ENCODE measurements around the gene ST6GALNAC5.
"Not testable (repeated sequence)": the region's sequence is repeated elsewhere in the genome, so short reads cannot be mapped to it uniquely, and the experiment has no call there.

The ST6GALNAC5 gene

DNA sequence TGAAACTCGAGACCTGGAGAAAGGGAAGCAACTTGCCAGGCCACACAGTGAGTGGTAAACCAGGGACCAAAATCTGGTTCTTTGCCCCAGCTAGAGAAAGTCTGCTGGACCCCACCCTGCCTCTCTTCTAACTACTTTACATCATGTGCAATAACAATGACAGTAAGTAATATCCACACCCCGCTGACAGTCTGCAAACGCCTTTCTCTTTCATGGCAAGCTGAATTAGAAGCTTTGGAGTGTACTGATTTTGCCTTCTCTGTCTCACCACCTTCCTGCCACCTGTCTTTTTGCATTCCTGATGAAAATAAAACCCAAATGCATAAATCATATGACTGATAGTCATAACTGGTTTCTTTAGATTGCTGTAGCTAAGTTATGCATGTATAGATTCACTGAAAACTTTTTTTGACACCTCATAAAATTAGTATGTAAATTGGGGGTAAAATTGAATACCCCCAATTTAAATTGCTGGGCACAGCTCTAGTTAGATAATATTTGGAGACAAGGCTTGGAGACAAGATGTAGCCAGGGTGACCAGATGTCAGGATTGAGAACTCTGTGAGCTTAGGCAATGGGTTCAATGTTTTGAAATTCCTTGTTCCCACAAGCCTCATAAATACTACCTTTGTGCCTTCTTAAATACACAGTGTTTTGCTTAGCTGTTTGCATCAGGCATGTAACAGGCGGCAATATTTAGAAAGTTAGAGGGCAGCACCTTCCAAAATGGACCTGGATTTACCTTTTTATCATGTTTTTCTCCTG lies 73.5 kb downstream of the ST6GALNAC5 start:
- no peaks in the 10 kb centered on the region for H3K36me3 Mint-ChIP-seq
- H3K27me3 Mint-ChIP-seq = no peaks in the 10 kb centered on the region
- H3K27ac Mint-ChIP-seq = no peak overlapping the region
- H3K4me1 Mint-ChIP-seq = no peaks in the 10 kb centered on the region
- no peaks in the 10 kb centered on the region for H3K9me3 Mint-ChIP-seq
- no peak overlapping the region for H3K4me3 Mint-ChIP-seq

DNA sequence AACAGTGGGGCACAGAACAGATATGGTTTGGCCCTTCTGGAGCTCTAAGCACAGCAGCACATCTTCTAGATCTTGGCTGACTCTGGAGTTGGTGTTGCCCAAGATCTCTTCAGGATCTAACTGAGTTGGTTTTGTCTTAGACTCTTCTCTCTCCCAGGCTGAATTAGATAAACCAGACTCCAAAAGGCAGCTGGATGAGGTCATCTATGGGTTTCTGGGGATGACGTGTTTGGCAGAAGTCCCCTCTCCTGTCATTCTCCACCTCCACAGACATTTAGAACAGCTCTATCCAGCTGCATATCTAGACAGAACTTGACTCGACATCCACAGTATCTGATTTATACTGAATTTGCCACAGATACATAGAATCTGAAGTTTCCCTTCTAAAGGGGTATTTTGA lies 75.3 kb downstream of the ST6GALNAC5 start:
- Mint-ChIP-seq H3K36me3 (no peaks in the 10 kb centered on the region), H3K27ac (no peak overlapping the region), H3K9me3 (no peaks in the 10 kb centered on the region), H3K4me3 (no peak overlapping the region), H3K4me1 (no peaks in the 10 kb centered on the region), H3K27me3 (no peaks in the 10 kb centered on the region)

DNA sequence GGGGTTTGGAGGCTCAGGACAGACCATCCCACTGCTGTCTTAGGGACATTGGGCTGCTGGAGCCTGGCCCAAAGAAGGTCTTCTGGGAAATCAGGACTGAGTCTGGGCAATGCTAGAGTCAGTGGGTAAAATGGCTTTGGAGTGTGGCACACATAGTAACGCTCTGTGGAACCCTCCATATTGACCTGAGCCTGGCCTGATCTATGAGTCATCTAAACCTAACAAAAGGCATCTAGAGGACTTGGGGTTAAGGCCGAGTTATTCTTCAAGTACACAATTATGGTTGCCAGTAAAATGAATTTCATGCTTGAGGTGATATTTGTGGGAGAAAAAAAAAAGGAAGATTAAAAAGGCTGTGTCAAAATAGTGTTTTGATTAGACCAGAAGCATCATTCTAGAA lies 77.7 kb downstream of the ST6GALNAC5 start:
- Mint-ChIP-seq H3K27ac (no peak overlapping the region), H3K36me3 (no peaks in the 10 kb centered on the region), H3K9me3 (no peaks in the 10 kb centered on the region), H3K4me1 (no peaks in the 10 kb centered on the region), H3K27me3 (no peaks in the 10 kb centered on the region), H3K4me3 (no peak overlapping the region)

DNA sequence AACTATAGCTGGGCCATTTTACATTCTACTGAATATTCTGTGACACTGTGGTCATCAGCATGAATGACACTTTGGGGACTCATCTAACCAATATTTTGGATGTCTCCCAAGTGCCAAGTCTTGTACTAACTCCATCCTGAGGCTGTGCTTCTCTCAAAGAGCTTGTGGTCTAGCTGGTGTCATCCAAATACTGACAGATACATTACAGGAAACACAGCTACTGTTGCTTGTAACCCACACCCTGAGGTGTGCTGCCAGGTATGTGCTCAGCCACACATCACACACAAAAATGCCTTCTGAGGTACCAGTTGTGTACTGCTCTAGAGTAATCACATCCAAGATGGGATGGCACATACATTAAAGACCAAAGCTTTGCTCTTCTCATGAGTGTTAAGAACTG lies 81.6 kb downstream of the ST6GALNAC5 start:
- Mint-ChIP-seq H3K4me3 (no peak overlapping the region), H3K36me3 (no peaks in the 10 kb centered on the region)

DNA sequence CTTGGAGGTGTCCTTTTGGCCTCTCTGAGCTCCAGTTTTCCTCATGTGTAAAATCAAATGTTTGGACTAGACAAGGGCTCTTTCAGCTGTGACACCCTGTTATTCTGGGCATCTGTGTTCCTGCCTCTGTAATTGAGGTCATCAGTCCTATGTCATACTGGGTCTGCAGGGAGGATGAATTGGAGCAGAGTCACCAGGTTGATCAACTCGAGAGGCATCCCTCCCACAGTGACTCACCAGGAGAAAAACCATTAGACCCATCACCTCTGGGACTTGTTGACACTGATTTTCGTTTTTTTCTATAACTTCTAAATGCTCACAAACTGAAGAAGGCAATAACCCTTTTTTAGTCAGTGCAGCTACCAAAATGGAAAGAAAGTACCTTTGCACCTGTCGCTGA lies 82.2 kb downstream of the ST6GALNAC5 start:
- no peak overlapping the region for H3K4me3 Mint-ChIP-seq
- no peaks in the 10 kb centered on the region for H3K4me1 Mint-ChIP-seq
- H3K27me3 Mint-ChIP-seq = no peaks in the 10 kb centered on the region
- H3K27ac Mint-ChIP-seq = no peak overlapping the region
- H3K9me3 Mint-ChIP-seq = no peaks in the 10 kb centered on the region
- no peaks in the 10 kb centered on the region for H3K36me3 Mint-ChIP-seq

More for the DNA sequence above, 81.6 kb downstream of the ST6GALNAC5 start:
- Mint-ChIP-seq H3K27me3 (no peaks in the 10 kb centered on the region), H3K27ac (no peak overlapping the region), H3K4me1 (no peaks in the 10 kb centered on the region), H3K9me3 (no peaks in the 10 kb centered on the region)

DNA sequence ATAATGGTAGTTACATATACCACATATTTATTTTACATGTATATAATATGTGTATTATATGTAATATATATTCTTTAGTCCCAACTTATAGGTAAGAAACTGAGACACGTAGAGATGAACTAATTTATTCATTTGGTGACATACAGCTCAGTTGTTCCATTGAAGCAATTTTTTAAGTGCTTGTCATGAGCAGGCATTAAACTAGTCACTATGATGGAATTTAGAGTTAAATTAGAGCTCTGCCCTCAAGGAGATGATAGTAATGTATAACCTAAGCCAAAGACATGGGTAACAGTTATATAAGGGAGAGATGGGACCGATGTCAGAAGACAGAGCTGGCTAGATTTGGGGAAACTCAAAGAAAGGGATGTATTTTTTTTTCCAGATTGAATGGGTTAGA lies 83.0 kb downstream of the ST6GALNAC5 start:
- no peaks in the 10 kb centered on the region for H3K4me1 Mint-ChIP-seq

DNA sequence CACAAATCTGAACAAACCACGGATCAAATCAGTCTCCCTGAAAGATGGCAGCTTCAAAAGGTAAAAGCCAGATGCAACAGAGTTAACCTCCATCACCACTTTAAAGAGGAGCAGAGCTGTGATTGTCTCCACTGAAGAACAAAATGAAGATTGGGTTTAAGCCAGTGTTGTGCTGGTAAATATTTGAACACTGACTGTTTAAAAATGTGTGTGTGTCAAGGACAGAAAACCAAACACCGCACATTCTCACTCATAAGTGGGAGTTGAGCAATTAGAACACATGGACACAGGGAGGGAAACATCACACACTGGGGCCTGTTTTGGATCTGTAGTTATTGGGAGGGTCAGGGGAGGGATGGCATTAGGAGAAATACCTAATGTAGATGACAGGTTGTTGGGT lies 83.9 kb downstream of the ST6GALNAC5 start:
- H3K9me3 Mint-ChIP-seq = no peaks in the 10 kb centered on the region
- no peak overlapping the region for H3K4me3 Mint-ChIP-seq
- H3K4me1 Mint-ChIP-seq = no peaks in the 10 kb centered on the region
- no peaks in the 10 kb centered on the region for H3K27me3 Mint-ChIP-seq
- H3K27ac Mint-ChIP-seq = no peak overlapping the region
- H3K36me3 Mint-ChIP-seq = no peaks in the 10 kb centered on the region

More for the DNA sequence above, 83.0 kb downstream of the ST6GALNAC5 start:
- Mint-ChIP-seq H3K36me3 (no peaks in the 10 kb centered on the region), H3K27ac (no peak overlapping the region), H3K9me3 (no peaks in the 10 kb centered on the region), H3K27me3 (no peaks in the 10 kb centered on the region), H3K4me3 (no peak overlapping the region)

DNA sequence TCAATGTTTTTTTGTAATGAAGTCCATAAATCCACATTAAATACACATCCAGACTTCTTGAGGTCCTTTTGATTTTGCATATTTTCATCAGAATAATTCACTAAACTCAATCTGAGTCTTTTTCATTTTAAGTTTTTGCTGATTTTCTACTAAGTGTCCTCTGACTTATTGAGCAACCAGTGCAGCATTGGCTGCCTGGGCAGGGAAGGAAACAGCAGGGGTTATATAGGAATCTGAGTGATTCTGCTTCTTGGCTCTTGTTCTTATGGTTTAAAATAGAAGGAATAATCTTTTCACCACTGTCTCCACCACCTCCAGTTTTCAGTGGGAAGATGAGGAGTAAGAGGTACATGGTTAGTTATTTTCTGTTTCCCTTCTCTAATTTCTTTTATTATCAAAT lies 88.4 kb downstream of the ST6GALNAC5 start:
- H3K4me3 Mint-ChIP-seq = no peak overlapping the region
- no peak overlapping the region for H3K27ac Mint-ChIP-seq
- H3K4me1 Mint-ChIP-seq = no peaks in the 10 kb centered on the region
- H3K27me3 Mint-ChIP-seq = no peaks in the 10 kb centered on the region
- H3K36me3 Mint-ChIP-seq = no peaks in the 10 kb centered on the region
- no peaks in the 10 kb centered on the region for H3K9me3 Mint-ChIP-seq

DNA sequence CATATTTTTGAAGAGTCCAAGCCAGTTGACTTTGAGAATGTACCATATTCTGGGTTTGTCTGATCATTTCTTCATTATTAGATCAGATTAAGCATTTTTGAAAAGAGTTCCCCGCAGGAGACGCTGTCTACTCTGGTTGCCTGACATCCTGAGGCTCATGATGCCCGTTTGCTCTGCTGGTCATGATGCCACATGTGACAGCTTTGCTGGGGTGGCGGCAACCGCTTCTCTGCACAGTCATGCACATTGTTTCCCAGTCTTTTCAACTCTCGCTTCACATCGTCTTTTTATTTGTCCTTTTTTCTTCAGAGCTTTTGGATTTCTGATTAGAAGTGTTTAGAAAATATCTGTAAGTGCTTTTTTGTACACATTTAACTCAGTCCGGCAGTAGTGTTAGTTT lies 90.7 kb downstream of the ST6GALNAC5 start:
- H3K4me3 Mint-ChIP-seq = no peak overlapping the region
- no peaks in the 10 kb centered on the region for H3K4me1 Mint-ChIP-seq
- no peaks in the 10 kb centered on the region for H3K9me3 Mint-ChIP-seq
- H3K27ac Mint-ChIP-seq = no peak overlapping the region
- no peaks in the 10 kb centered on the region for H3K36me3 Mint-ChIP-seq
- H3K27me3 Mint-ChIP-seq = no peaks in the 10 kb centered on the region

DNA sequence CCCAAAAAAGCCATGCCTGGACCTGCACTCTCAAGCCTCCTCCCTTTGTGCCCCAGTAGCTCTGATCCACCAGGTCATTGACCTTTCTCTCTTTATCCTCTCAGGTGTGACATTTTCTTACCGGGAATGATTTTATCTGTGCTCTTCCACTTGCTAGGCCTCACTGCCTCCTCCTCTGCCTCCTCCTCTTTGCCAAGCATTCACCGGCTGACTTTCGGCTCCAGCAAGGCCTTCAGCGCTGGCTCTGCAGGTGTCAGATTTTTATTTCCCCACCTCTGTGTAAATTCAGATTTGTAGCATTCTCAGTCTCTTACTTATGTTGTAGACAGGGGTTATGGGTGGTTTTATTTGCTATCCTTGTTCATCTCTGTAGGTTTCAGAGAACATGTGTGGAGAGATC lies 91.5 kb downstream of the ST6GALNAC5 start:
- H3K9me3 Mint-ChIP-seq = no peaks in the 10 kb centered on the region
- H3K27me3 Mint-ChIP-seq = no peaks in the 10 kb centered on the region
- H3K4me3 Mint-ChIP-seq = no peak overlapping the region

DNA sequence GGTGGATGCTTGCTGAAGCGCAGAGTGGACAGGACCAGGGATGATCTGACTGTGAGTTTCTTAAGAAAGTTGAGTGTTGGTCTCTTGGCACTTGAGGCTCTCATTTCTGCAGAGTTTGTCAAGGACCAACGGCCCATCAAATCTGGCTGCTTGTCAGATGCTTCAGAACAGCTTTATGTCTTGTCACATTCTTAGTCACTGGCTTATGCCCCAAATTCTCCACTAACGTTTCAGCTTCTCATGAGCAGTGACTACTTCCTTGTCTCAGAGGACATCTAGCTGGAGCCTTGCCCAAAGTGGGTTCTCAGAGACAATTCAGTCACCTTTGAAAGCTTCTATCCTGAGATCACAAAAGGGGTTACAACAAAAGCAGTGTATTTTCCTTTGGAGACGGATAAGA lies 92.3 kb downstream of the ST6GALNAC5 start:
- H3K27me3 Mint-ChIP-seq = no peaks in the 10 kb centered on the region
- no peaks in the 10 kb centered on the region for H3K9me3 Mint-ChIP-seq

More for the DNA sequence above, 91.5 kb downstream of the ST6GALNAC5 start:
- Mint-ChIP-seq H3K27ac (no peak overlapping the region), H3K4me1 (no peaks in the 10 kb centered on the region), H3K36me3 (no peaks in the 10 kb centered on the region)

DNA sequence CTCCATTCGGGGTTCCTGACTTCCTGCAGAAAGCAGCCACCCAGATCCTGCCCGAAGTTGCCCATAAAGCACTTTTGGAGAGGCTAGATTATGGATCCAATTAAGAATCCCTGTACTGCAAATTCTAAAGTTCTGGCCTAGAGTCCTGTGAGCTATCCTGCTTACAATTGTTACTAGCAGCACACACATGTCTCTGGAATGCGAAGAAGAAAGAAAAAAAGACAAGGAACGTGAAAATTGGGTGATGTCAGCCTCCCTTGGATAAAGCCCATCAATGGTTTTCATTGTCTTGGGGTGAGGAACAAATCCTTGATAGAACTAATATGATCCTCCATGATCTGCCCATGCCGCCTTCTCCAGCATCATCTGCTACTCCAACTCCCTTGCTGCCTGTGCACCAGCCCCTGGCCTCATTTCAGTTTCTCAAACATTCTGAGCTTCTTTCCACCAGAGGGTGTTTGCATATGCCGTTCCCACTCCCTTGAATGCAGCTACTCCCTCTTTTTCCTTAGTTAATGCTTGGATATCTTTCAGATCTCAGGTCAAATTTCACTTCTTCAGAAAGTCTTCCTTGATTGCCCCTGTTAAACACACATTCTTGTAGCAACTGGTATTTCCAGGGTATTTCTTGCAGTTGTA lies 94.0 kb downstream of the ST6GALNAC5 start:
- H3K4me3 Mint-ChIP-seq = no peak overlapping the region
- no peak overlapping the region for H3K27ac Mint-ChIP-seq
- H3K27me3 Mint-ChIP-seq = no peaks in the 10 kb centered on the region

More for the DNA sequence above, 92.3 kb downstream of the ST6GALNAC5 start:
- Mint-ChIP-seq H3K36me3 (no peaks in the 10 kb centered on the region), H3K4me1 (no peaks in the 10 kb centered on the region), H3K4me3 (no peak overlapping the region), H3K27ac (no peak overlapping the region)

DNA sequence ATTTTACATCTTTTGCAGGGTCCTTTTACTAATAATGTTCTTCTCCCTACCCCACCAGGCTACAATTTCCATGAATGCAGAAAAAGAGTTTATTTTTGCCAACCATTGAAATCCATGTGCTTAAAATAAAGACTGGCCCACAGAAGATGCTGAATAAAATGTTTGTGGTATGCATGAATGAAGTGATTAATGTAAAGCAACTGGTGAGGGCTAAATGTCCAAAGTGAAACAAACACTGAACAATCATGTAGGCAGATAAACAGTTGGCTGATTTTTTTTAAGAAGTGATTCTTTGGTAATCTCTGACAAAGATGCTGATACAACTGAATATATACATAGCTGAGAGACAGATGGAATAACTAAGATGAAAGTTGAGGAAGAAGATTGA lies 94.5 kb downstream of the ST6GALNAC5 start:
- Mint-ChIP-seq H3K4me3 (no peak overlapping the region), H3K9me3 (no peaks in the 10 kb centered on the region), H3K4me1 (no peaks in the 10 kb centered on the region), H3K36me3 (no peaks in the 10 kb centered on the region), H3K27ac (no peak overlapping the region), H3K27me3 (no peaks in the 10 kb centered on the region)

More for the DNA sequence above, 94.0 kb downstream of the ST6GALNAC5 start:
- H3K9me3 Mint-ChIP-seq = no peaks in the 10 kb centered on the region
- H3K36me3 Mint-ChIP-seq = no peaks in the 10 kb centered on the region
- no peaks in the 10 kb centered on the region for H3K4me1 Mint-ChIP-seq

DNA sequence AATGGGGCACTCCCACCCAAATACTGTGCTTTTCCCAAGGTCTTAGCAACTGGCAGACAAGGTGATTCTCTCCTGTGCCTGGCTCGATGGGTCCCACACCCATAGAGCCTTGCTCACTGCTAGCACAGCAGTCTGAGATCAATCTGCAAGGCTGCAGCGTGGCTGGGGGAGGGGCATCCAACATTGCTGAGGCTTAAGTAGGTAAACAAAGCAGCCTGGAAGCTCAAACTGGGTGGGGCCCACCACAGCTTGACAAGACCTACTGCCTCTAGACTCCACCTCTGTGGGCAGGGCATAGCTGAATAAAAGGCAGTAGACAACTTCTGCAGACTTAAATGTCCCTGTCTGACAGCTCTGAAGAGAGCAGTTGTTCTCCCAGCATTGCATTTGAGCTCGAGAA lies 114.0 kb downstream of the ST6GALNAC5 start:
- Mint-ChIP-seq H3K9me3 (peaks cover 21% of the 10 kb centered on the region), H3K27me3 (peaks cover 14% of the 10 kb centered on the region)
- not testable (repeated sequence) for H3K4me1 Mint-ChIP-seq, H3K36me3 Mint-ChIP-seq, H3K27ac Mint-ChIP-seq, H3K4me3 Mint-ChIP-seq

DNA sequence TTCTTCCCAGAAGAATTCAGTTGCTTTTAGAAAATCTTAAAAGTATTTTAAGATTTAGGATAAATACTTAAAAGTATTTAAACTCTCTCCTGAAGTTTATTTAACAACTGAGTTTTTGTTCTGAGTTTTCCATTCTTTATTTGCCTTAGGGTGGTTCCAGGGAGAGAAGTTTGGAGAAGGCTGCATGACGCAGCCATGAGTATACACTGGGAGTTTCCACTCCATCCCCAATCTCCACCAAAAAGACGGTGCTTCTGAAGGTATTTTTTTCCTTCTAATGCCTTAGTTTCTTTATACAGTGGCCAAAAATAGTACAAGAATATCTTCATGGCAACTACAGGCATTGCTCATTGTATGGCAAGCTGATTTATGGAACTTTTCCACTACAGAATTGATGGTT lies 122.7 kb downstream of the ST6GALNAC5 start:
- Mint-ChIP-seq H3K36me3 (no peaks in the 10 kb centered on the region), H3K4me1 (no peaks in the 10 kb centered on the region), H3K27ac (no peak overlapping the region), H3K9me3 (no peaks in the 10 kb centered on the region), H3K27me3 (peaks cover 3% of the 10 kb centered on the region), H3K4me3 (no peak overlapping the region)

DNA sequence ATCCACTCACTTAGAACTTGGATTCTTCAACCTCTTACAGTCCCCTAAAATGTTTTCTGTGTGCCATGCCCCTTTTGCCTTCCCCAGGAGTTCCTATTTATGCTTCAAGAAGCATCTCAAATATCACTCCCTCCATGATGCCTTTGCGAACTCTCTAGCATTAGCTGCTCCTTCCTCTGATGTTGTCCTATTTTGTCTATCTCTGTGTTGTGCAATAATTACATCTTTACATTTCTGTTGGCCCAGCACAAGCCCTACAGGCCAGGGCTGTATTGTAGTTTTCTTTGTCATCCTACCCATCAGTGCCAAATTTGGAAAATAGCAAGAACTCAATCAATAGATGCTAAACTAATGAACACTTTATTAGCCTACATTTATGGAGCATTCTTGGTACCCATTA lies 125.8 kb downstream of the ST6GALNAC5 start:
- Mint-ChIP-seq H3K4me3 (no peak overlapping the region), H3K36me3 (no peaks in the 10 kb centered on the region), H3K9me3 (no peaks in the 10 kb centered on the region), H3K27ac (no peak overlapping the region), H3K27me3 (peaks cover 5% of the 10 kb centered on the region), H3K4me1 (no peaks in the 10 kb centered on the region)
